ENCODE measurements around the gene ASGR1.
"Not testable (repeated sequence)": the region's sequence is repeated elsewhere in the genome, so short reads cannot be mapped to it uniquely, and the experiment has no call there.

- TF ChIP-seq CTCF (IDR thresholded peaks at IDR 0.05; ENCODE audit: borderline replicate concordance, extremely low read depth, low read length, poor library complexity, severe bottlenecking); EZH2 (IDR thresholded peaks at IDR 0.05; ENCODE audit: borderline replicate concordance, low read depth, low read length, severe bottlenecking): not testable (repeated sequence)
Measured at GRCh38 chr17:7127501-7127900, 51.7 kb downstream of the ASGR1 start.

Measured in DND-41 (cell line).